HFF-Myc (cell line): ENCODE data around the gene ETNPPL.

Experiments used
- DNase-seq: peaks from one replicate; pipeline ENCODE4 v3.0.0-alpha.2; 2011; ENCODE audit warnings: low read depth; ENCODE audit errors: extremely low read depth
- H3K4me3 ChIP-seq: replicated peaks from 2 replicates; pipeline ENCODE4 v1.5.1; 2011; ENCODE audit warnings: low read depth, mild to moderate bottlenecking, control low read depth, low read length
- CTCF ChIP-seq: IDR thresholded peaks from 2 replicates; pipeline ENCODE4 v1.5.1; 2012; ENCODE audit warnings: mild to moderate bottlenecking, low read depth, low read length, control low read depth; ENCODE audit errors: missing control alignments

ETNPPL gene

GRCh38 chr4:108742451-108743420, 20.1 kb downstream of the ETNPPL start:
- peak; percentile 14 for TF ChIP-seq CTCF
- no peak for DNase-seq

GRCh38 chr4:108738003-108738706, 24.7 kb downstream of the ETNPPL start:
- no peak for DNase-seq

More at GRCh38 chr4:108742451-108743420, 20.1 kb downstream of the ETNPPL start:
- no peak overlapping the region for H3K4me3 ChIP-seq

GRCh38 chr4:108731006-108731405, 31.8 kb downstream of the ETNPPL start:
- TF ChIP-seq CTCF, result no peak
- H3K4me3 ChIP-seq, result no peak overlapping the region
- no peak for DNase-seq

More at GRCh38 chr4:108738003-108738706, 24.7 kb downstream of the ETNPPL start:
- no peak overlapping the region for H3K4me3 ChIP-seq
- TF ChIP-seq CTCF, result no peak

- peak; percentile 57 for DNase-seq
- no peak for TF ChIP-seq CTCF
- H3K4me3 ChIP-seq, result no peak overlapping the region
These were observed 32.3 kb downstream of the ETNPPL start for GRCh38 chr4:108730579-108730978.

- DNase-seq, result no peak
- no peak for TF ChIP-seq CTCF
- H3K4me3 ChIP-seq, result no peak overlapping the region
These were observed 33.1 kb downstream of the ETNPPL start for GRCh38 chr4:108729731-108730130.

GRCh38 chr4:108725457-108725856, 37.4 kb downstream of the ETNPPL start:
- TF ChIP-seq CTCF, result no peak
- H3K4me3 ChIP-seq, result no peak overlapping the region
- no peak for DNase-seq
